HG02623 (cell line): ENCODE data around the gene LRFN3.
"Not testable (repeated sequence)": the region's sequence is repeated elsewhere in the genome, so short reads cannot be mapped to it uniquely, and the experiment has no call there.

Experiments
- ATAC-seq: cut with Tn5 transposase; IDR thresholded peaks from one replicate; pipeline ENCODE4 v1.9.1; 2021; ENCODE audit warnings: moderate library complexity; ENCODE audit not compliant: unreplicated experiment

Gene LRFN3

GRCh38 chr19:35937345-35938281 lies 1.4 kb downstream of the LRFN3 start:
- no peak for ATAC-seq

- ATAC-seq = no peak
Observed at GRCh38 chr19:35938282-35939224, 2.4 kb downstream of the LRFN3 start.

DNA sequence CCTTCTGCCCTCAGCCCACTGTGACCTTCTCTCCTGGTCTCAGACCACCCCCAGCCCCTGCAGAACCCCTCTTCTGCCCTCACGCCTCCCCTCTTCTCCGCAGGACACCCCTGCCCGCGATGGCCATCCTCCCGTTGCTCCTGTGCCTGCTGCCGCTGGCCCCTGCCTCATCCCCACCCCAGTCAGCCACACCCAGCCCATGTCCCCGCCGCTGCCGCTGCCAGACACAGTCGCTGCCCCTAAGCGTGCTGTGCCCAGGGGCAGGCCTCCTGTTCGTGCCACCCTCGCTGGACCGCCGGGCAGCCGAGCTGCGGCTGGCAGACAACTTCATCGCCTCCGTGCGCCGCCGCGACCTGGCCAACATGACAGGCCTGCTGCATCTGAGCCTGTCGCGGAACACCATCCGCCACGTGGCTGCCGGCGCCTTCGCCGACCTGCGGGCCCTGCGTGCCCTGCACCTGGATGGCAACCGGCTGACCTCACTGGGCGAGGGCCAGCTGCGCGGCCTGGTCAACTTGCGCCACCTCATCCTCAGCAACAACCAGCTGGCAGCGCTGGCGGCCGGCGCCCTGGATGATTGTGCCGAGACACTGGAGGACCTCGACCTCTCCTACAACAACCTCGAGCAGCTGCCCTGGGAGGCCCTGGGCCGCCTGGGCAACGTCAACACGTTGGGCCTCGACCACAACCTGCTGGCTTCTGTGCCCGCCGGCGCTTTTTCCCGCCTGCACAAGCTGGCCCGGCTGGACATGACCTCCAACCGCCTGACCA lies 3.3 kb downstream of the LRFN3 start:
- no peak for ATAC-seq

DNA sequence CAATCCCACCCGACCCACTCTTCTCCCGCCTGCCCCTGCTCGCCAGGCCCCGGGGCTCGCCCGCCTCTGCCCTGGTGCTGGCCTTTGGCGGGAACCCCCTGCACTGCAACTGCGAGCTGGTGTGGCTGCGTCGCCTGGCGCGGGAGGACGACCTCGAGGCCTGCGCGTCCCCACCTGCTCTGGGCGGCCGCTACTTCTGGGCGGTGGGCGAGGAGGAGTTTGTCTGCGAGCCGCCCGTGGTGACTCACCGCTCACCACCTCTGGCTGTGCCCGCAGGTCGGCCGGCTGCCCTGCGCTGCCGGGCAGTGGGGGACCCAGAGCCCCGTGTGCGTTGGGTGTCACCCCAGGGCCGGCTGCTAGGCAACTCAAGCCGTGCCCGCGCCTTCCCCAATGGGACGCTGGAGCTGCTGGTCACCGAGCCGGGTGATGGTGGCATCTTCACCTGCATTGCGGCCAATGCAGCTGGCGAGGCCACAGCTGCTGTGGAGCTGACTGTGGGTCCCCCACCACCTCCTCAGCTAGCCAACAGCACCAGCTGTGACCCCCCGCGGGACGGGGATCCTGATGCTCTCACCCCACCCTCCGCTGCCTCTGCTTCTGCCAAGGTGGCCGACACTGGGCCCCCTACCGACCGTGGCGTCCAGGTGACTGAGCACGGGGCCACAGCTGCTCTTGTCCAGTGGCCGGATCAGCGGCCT lies 4.1 kb downstream of the LRFN3 start:
- no peak for ATAC-seq

DNA sequence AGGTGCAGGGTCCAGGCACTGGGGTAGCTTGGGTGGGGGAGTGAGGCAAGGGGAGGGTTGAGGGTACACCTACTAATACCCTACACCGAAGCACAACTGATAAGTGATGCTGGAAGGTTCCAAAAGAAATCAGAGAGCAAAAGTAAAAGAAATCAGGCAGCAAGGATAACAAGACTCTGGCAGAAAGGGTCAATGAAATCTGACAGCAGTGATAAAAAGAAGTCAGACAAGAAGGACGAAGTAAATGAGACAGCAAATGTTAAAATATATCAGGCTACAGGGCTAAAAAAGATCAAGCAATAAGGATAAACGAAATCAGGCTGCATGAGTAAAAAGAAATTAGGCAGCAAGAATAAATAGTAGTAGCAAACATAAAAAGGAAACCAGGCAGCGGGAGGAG lies 4.7 kb downstream of the LRFN3 start:
- no peak for ATAC-seq

- no peak for ATAC-seq
Observed at GRCh38 chr19:35942235-35942634, 6.1 kb downstream of the LRFN3 start.

DNA sequence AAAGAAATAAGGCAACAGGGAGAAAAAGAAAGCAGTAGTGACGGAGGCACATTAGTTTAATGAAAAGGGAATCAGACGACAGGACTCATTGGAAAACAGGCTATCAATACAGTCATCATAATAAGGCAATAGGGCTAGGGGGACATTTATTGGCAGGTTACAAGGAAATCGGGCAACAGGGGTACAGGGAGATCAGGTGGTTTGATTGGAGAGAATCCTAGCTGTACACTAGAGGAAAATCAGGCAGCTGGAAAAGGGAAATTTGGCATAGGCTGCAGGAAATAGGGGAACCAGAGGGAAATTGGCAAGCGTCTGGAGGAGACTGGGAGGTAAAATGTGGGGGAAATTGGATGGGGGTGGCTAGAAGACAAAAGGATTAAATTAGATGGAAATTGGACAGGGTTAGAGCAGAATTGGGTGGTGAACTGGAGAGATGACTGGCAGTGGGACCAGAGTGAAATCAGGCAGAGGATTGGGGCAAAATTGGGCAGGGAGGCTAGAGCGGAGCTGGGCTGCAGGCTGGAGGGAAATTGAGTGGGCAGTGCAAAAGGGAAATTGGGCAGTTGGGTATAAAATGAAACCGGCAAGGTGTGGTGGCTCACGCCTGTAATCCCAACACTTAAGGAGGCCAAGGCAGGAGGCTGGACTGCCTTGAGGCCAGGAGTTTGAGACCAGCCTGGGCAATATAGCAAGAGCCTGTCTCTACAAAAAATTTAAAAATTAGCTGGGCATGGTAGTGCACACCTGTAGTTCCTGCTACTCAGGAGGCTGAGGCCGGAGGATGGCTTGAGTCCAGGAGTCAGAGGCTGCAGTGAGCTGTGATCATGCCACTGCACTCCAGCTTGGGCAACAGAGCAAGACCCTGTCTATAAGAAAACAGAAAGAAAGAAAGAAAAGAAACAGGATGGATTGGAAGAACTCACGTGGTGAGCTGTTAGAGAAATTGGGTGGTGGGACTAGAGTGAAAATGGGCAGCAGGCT lies 7.4 kb downstream of the LRFN3 start:
- no peak for ATAC-seq

- no peak for ATAC-seq
Observed at GRCh38 chr19:35944556-35944955, 8.4 kb downstream of the LRFN3 start.

- ATAC-seq = no peak
Observed at GRCh38 chr19:35945121-35945790, 9.1 kb downstream of the LRFN3 start.

DNA sequence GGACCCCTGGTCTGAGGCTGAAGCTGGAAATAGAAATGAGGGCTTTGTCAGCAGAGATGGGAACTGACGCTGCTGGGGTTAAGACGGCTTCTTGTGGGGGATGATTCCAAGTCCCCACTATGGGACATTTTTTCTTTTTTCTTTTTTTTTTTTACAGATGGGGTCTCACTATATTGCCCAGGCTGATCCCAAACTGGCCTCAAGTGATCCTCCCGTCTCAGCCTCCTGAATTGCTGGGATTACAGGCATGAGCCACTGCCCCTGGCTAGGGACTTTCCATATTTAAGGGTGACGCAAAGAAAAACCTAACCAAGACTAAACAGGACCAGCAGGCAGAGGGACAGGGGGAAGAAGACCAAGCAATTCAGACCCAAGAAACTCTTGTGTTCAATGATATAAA lies 10.0 kb downstream of the LRFN3 start:
- ATAC-seq = no peak

DNA sequence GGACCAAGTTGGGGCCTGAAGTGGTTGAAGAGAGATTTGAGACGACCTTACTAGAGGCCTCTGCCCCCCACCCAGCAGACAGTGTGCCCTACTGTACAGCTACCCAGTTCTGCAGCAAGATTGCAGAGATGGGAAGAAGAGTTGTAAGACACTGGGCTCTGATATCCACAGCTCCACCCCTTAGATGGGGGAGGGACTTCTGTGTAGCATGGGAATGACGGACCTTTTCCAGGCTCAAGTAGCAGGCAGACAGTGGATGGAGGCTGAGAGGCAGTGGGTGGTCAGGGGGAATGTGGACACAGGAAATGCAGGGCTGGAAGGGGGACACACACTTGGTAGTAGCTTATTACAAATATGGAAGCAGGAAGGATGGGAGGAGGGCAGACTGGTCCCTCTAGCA lies 13.0 kb downstream of the LRFN3 start:
- no peak for ATAC-seq

GRCh38 chr19:35955881-35956634 lies 19.9 kb downstream of the LRFN3 start:
- ATAC-seq = no peak

- not testable (repeated sequence) for ATAC-seq
Observed at GRCh38 chr19:35957411-35957810, 21.2 kb downstream of the LRFN3 start.

- ATAC-seq = no peak
Observed at GRCh38 chr19:35958660-35959039, 22.5 kb downstream of the LRFN3 start.

- no peak for ATAC-seq
Observed at GRCh38 chr19:35959040-35959967, 23.1 kb downstream of the LRFN3 start.

DNA sequence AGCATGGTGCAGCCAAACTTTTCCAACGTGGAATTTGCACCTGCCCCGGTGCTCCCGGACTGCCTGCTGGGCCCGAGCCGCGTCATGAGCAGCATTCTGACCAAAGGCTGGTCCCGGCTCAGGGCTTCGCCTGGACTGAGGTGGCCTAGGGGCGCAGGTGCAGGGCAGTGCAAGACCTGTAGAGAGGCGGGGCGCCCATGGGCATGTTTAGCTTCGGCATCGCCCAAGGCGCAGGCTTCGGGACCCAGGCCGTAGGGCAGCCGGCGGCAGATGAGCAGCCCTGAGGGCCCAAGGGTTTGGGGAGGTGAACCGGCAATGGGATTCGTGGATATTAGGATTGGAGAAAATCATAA lies 23.8 kb downstream of the LRFN3 start:
- no peak for ATAC-seq

DNA sequence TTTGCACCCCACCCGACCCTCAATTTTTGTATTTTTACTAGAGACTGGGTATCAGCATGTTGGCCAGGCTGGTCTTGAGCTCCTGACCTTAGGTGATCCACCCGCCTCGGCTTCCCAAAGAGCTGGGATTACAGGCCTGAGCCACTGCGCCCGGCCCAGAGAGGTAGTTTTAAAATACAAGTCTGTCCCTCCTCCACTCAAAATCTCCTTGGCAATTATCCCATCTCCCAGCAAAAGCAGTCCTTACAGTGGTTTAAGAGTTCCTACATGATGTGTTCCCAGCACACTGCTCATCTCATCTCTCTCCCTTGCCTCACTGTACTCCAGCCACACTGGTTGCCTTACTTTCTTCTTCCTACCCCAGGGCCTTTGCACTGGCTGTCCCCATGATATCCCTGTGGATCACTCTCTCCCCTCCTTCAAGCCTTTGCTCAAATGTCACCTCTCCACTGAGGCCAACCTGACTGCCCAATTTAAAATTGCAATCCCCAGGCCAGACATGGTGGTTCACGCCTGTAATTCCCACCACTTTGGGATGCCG lies 24.3 kb downstream of the LRFN3 start:
- ATAC-seq = no peak
